Ishikawa (cell line): Measurements from ENCODE around the gene HES6.

ENCODE experiments used
- TAF1 ChIP-seq: IDR thresholded peaks from 2 replicates; pipeline ENCODE4 v1.6.1; 2012; ENCODE audit warnings: low read depth, mild to moderate bottlenecking
- YY1 ChIP-seq: IDR thresholded peaks from 2 replicates; pipeline ENCODE4 v1.6.1; 2012; ENCODE audit warnings: low read depth

DNA sequence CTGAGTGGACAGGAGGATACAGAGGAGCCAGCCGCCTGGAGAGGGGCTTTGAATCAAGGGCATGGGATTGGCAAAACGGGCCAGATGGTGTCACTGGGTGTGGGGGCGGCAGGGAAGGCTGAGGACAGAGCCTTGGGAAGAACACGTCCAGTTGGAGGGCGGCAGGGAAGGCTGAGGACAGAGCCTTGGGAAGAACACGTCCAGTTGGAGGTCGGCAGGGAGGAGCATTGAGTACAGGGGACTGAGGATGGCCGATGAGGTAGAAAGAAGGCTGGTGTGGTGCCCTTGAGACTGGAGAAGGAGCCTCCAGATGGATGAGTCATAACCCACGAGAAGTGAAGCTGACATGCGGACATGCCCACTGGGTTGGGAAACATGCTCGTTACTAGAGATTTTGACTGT is 4.5 kb downstream of the HES6 start:
- no peak for TF ChIP-seq TAF1
- no peak for TF ChIP-seq YY1
